SK-N-MC (cell line): Measurements from ENCODE around the gene CDH11.
A peak's percentile ranks its signal among the peaks of the same experiment; 100 is the strongest.

Experiments used
- DNase-seq: peaks from one replicate; pipeline ENCODE4 v3.0.0-alpha.2; 2011; ENCODE audit warnings: low read depth, low spot score
- H3K27ac ChIP-seq: fragments of 200-600 bp; sonication (generic); 2 replicates; pipeline ENCODE4 v1.5.1; 2016; ENCODE audit warnings: mixed run types
- H3K36me3 ChIP-seq: fragments of 200-600 bp; sonication (generic); 2 replicates; pipeline ENCODE4 v1.6.1; 2017; ENCODE audit warnings: antibody characterized with exemption, low read length, mixed read lengths; ENCODE audit not compliant: insufficient read depth
- H3K4me3 ChIP-seq: fragments of 200-600 bp; sonication (generic); 2 replicates; pipeline ENCODE4 v1.5.1; 2016
- H3K9ac ChIP-seq: fragments of 200-600 bp; sonication (generic); 2 replicates; pipeline ENCODE4 v1.8.0; 2017; ENCODE audit warnings: mixed run types, mixed read lengths; ENCODE audit not compliant: insufficient read length
- H3K9me3 ChIP-seq: fragments of 200-600 bp; sonication (generic); 2 replicates; pipeline ENCODE4 v1.6.1; 2017; ENCODE audit warnings: low read depth, mild to moderate bottlenecking, antibody characterized with exemption, low read length, moderate library complexity, mixed read lengths
- EZH2 ChIP-seq: fragments of 200-600 bp; sonication (generic); IDR thresholded peaks from one replicate; pipeline ENCODE4 v1.6.1; 2017; ENCODE audit warnings: antibody characterized with exemption
- FOXP2 ChIP-seq: optimal IDR thresholded peaks from 2 replicates; pipeline ENCODE3; 2011; ENCODE audit warnings: mild to moderate bottlenecking, moderate library complexity; ENCODE audit not compliant: insufficient read depth; ENCODE audit errors: extremely low read length, control extremely low read depth
- POLR2AphosphoS5 ChIP-seq: IDR thresholded peaks from 2 replicates; pipeline ENCODE4 v1.6.1; 2012; ENCODE audit warnings: mild to moderate bottlenecking, low read depth, low read length, borderline replicate concordance

Gene CDH11, protein sequence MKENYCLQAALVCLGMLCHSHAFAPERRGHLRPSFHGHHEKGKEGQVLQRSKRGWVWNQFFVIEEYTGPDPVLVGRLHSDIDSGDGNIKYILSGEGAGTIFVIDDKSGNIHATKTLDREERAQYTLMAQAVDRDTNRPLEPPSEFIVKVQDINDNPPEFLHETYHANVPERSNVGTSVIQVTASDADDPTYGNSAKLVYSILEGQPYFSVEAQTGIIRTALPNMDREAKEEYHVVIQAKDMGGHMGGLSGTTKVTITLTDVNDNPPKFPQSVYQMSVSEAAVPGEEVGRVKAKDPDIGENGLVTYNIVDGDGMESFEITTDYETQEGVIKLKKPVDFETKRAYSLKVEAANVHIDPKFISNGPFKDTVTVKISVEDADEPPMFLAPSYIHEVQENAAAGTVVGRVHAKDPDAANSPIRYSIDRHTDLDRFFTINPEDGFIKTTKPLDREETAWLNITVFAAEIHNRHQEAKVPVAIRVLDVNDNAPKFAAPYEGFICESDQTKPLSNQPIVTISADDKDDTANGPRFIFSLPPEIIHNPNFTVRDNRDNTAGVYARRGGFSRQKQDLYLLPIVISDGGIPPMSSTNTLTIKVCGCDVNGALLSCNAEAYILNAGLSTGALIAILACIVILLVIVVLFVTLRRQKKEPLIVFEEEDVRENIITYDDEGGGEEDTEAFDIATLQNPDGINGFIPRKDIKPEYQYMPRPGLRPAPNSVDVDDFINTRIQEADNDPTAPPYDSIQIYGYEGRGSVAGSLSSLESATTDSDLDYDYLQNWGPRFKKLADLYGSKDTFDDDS

GRCh38 chr16:65121870-65122723 is at the start of gene CDH11:
Gene CDH11, minus strand, starts transcription at chr16:65122063. Its CDS starts 117,194 bp downstream, at chr16:65004869.
- peak; percentile 49; the same call in 1 of the 2 replicates for TF ChIP-seq POLR2AphosphoS5
- TF ChIP-seq FOXP2, result no peak
- no peak for TF ChIP-seq EZH2
- peak within 1 kb of the TSS; percentile 85 for H3K4me3 ChIP-seq
- peak within 1 kb of the TSS; percentile 96 for H3K27ac ChIP-seq
- no peaks in the 10 kb centered on the region for H3K9me3 ChIP-seq
- peaks cover 42% of the 10 kb centered on the region for H3K36me3 ChIP-seq
- H3K9ac ChIP-seq, result peak within 1 kb of the TSS; percentile 94
- DNase-seq, result no peak

DNA sequence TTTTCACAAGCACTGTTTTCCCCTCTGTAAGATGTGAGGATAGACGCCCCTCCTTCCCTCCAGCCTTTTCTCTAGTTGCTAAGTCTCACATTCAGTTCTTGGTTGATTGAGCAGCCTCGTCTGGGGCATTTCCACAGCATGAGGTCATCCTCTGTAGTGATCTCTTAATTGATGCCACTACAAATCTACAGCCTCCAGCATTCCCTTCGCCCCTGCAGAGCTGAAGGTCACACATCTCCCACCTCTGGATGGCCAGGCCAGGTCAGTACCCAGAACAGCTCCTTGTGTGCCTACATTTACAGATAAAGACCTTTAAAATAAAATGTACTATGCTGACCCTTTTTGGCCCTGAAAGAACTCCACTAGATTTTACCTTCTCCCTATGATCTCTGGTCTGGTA is 32.5 kb upstream of the CDH11 start:
- DNase-seq, result no peak
- Histone ChIP-seq H3K4me3 (no peak overlapping the region), H3K9me3 (no peaks in the 10 kb centered on the region), H3K36me3 (no peaks in the 10 kb centered on the region), H3K9ac (no peak overlapping the region), H3K27ac (no peak overlapping the region)
- TF ChIP-seq POLR2AphosphoS5, result no peak
- no peak for TF ChIP-seq FOXP2
- TF ChIP-seq EZH2, result no peak

- no peak overlapping the region for H3K27ac ChIP-seq
- H3K4me3 ChIP-seq, result no peak overlapping the region
- no peak overlapping the region for H3K9ac ChIP-seq
- no peaks in the 10 kb centered on the region for H3K9me3 ChIP-seq
- DNase-seq, result no peak
- no peaks in the 10 kb centered on the region for H3K36me3 ChIP-seq
- no peak for TF ChIP-seq EZH2
- no peak for TF ChIP-seq POLR2AphosphoS5
- no peak for TF ChIP-seq FOXP2
Observed at GRCh38 chr16:65153365-65154105, 31.7 kb upstream of the CDH11 start.

DNA sequence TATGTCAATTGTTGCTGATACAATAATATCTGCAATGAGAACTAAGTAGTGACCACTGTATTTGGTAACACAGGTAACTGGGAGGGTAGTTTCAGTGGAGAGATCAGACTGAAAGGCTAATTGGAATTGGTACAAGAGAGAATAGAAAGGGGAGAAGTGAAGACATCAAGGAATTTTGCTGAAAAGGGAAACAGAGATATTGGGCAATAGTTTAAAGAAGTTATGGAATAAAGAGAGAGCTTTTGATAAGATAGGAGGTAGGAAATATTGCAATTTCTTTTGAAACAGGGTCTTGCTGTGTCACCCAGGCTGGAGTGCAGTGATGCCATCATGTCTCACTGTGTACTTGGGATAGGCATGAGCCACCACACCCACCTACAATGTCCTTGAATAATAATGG is 26.9 kb upstream of the CDH11 start:
- Histone ChIP-seq H3K9me3 (no peaks in the 10 kb centered on the region), H3K36me3 (no peaks in the 10 kb centered on the region), H3K27ac (no peak overlapping the region), H3K4me3 (no peak overlapping the region), H3K9ac (no peak overlapping the region)
- no peak for TF ChIP-seq FOXP2
- no peak for TF ChIP-seq POLR2AphosphoS5
- no peak for TF ChIP-seq EZH2
- no peak for DNase-seq

GRCh38 chr16:65142276-65142675 is 20.4 kb upstream of the CDH11 start:
- DNase-seq, result no peak
- Histone ChIP-seq H3K4me3 (no peak overlapping the region), H3K27ac (no peak overlapping the region), H3K9ac (no peak overlapping the region), H3K9me3 (no peaks in the 10 kb centered on the region), H3K36me3 (no peaks in the 10 kb centered on the region)
- TF ChIP-seq POLR2AphosphoS5 (no peak), FOXP2 (no peak), EZH2 (no peak)

GRCh38 chr16:65136681-65137080 is 14.8 kb upstream of the CDH11 start:
- Histone ChIP-seq H3K36me3 (no peaks in the 10 kb centered on the region), H3K27ac (no peak overlapping the region), H3K9me3 (no peaks in the 10 kb centered on the region), H3K4me3 (no peak overlapping the region), H3K9ac (no peak overlapping the region)
- no peak for DNase-seq
- TF ChIP-seq FOXP2, result no peak
- TF ChIP-seq POLR2AphosphoS5, result no peak
- no peak for TF ChIP-seq EZH2

- peaks cover 6% of the 10 kb centered on the region; the same call in 1 of the 2 replicates for H3K36me3 ChIP-seq
- no peak overlapping the region for H3K4me3 ChIP-seq
- no peak overlapping the region for H3K27ac ChIP-seq
- no peaks in the 10 kb centered on the region for H3K9me3 ChIP-seq
- no peak for DNase-seq
- no peak overlapping the region for H3K9ac ChIP-seq
- TF ChIP-seq EZH2 (no peak), FOXP2 (no peak), POLR2AphosphoS5 (no peak)
Observed at GRCh38 chr16:65126845-65127624, 5.2 kb upstream of the CDH11 start.
